Adrenal gland (tissue), 12 donors: Measurements from ENCODE around the gene CPT1B. TPM values are rescaled to one million over a fixed set of nuclear protein-coding genes. Genes with fewer than 3 reads are reported as not detected.
A peak's percentile ranks its signal among the peaks of the same experiment; 100 is the strongest.

ENCODE experiments used
- DNase-seq, 7 donors: peaks; one replicate each; pipeline ENCODE4 v3.0.0-alpha.2; 2019 to 2020
- H3K27ac ChIP-seq, 5 donors: fragments of 200-600 bp; sonication (generic) in 4 of 5; 1 replicate in 3 of 5; 2 replicates in 2 of 5; pipeline versions ENCODE4 v1.5.1 to v1.8.0; 2016 to 2020; ENCODE audit warnings: mild to moderate bottlenecking in 1 of 5
- H3K27me3 ChIP-seq: fragments of 200-600 bp; 2 replicates; pipeline ENCODE4 v1.8.0; 2021
- H3K36me3 ChIP-seq, 2 donors: fragments of 200-600 bp; replicated peaks in 1 of 2; 1 replicate in 1 of 2; 2 replicates in 1 of 2; pipeline versions ENCODE4 v1.5.1 to v1.8.0; 2018 to 2022
- H3K4me1 ChIP-seq, 2 donors: fragments of 200-600 bp; replicated peaks in 1 of 2; 1 replicate in 1 of 2; 2 replicates in 1 of 2; pipeline versions ENCODE4 v1.5.1 to v1.8.0; 2018 to 2021
- H3K4me3 ChIP-seq, 4 donors: fragments of 200-600 bp; sonication (generic) in 3 of 4; one replicate each; pipeline ENCODE4 v1.5.1; 2016 to 2018
- H3K9me3 ChIP-seq, 3 donors: fragments of 200-600 bp; sonication (generic) in 1 of 3; replicated peaks in 1 of 3; 1 replicate in 2 of 3; 2 replicates in 1 of 3; pipeline versions ENCODE4 v1.5.1 to v1.8.0; 2016 to 2021
- CTCF ChIP-seq, 6 experiments: fragments of 450-650 bp in 4 of 6; fragments of 200-600 bp in 2 of 6; sonication (generic) in 1 of 6; IDR thresholded peaks; 1 replicate in 5 of 6; 2 replicates in 1 of 6; pipeline versions ENCODE4 v1.5.1 to v1.8.0; 2016 to 2021; ENCODE audit warnings: antibody characterized with exemption in 6 of 6, mild to moderate bottlenecking in 2 of 6, moderate library complexity in 1 of 6
- POLR2A ChIP-seq, 2 donors: fragments of 450-650 bp; IDR thresholded peaks; one replicate each; pipeline ENCODE4 v1.6.1; 2017; ENCODE audit warnings: antibody characterized with exemption in 2 of 2, mild to moderate bottlenecking in 2 of 2, moderate library complexity in 1 of 2
- WGBS, 4 donors: extraction: QIAGEN DNeasy Blood & Tissue Kit in 2 of 4; methylation state at CpG; one replicate each; pipeline versions ENCODE4 v1.1.5 to v1.1.7; 2013 to 2017; 5-methylcytosine and 5-hydroxymethylcytosine counted together
- intact Hi-C, 2 donors: fragments of 100-400 bp; cut with DNase I; formaldehyde crosslinking; loops; one replicate each; pipeline versions ENCODE4 v1.14.1 to v1.15.0; 2022 to 2023
- polyA plus RNA-seq, 3 donors: library from polyadenylated mRNA; stranded (reverse); fragments of 200-250 nt in 2 of 3; fragments of 350-450 nt in 1 of 3; fragmentation: Illumina TruSeq in 1 of 3; extraction: RNeasy Lipid Tissue Mini Kit (QIAGEN cat#74804) in 1 of 3; gene quantifications; one replicate each; pipeline ENCODE4 v1.2.3, GENCODE V29; 2013 to 2014
- total RNA-seq, 9 donors: library from RNA; depleted of rRNA in 4 of 9; stranded (reverse); fragments of >200 nt in 4 of 9; fragments of 120-200 nt in 1 of 9; fragmentation: NEBNext Ultra II Directional in 1 of 9; extraction: Animal tissue kit (Norgen Biotek cat#: 25700) in 1 of 9; gene quantifications; one replicate each; pipeline versions ENCODE4 v1.1.0 to v1.2.4, GENCODE V29; 2013 to 2023
- donor health status: healthy with polysubstance abuse.
- donor health status: Bipolar disorder and iron deficiency.
- donor health status: DM: yes; HTN: yes; CAD: no.
- donor health status: DM: no; HTN: no; CAD: no.
- donor health status: DM: no; HTN: no; CAD: no.
- donor health status: DM: yes; HTN: yes; CAD: no.

The CPT1B gene
- total and polyA plus RNA-seq, 12 donors = 6.2 to 76.1 (median 16.5) TPM

GRCh38 chr22:50625568-50626313 lies 47.5 kb upstream of the CPT1B start:
- H3K4me3 ChIP-seq = no peak overlapping the region
- H3K4me1 ChIP-seq = peaks cover 14 to 22% of the 10 kb centered on the region in 2 donors
- intact Hi-C loops = no loop called here
- 83 to 94% (median 91%) methylated on average over 9 to 27 of the region's 27 CpGs for WGBS, 4 donors
- DNase-seq = peak in 1 of 7 donors; percentile 20
- no peaks in the 10 kb centered on the region for H3K9me3 ChIP-seq
- no peak overlapping the region for H3K27ac ChIP-seq
- H3K27me3 ChIP-seq = no peaks in the 10 kb centered on the region
- TF ChIP-seq CTCF (IDR thresholded peaks at IDR 0.05) = no peak
- no peak for TF ChIP-seq POLR2A (IDR thresholded peaks at IDR 0.05)
- no peaks in the 10 kb centered on the region for H3K36me3 ChIP-seq

GRCh38 chr22:50625131-50625567 lies 46.9 kb upstream of the CPT1B start:
- intact Hi-C loops = no loop called here
- TF ChIP-seq CTCF (IDR thresholded peaks at IDR 0.05) (no peak), POLR2A (IDR thresholded peaks at IDR 0.05) (no peak)
- H3K27me3 ChIP-seq = no peaks in the 10 kb centered on the region

GRCh38 chr22:50624347-50625130 lies 46.3 kb upstream of the CPT1B start:
- no peak overlapping the region for H3K27ac ChIP-seq
- no peaks in the 10 kb centered on the region for H3K9me3 ChIP-seq
- no peaks in the 10 kb centered on the region for H3K36me3 ChIP-seq
- peaks cover 14 to 25% of the 10 kb centered on the region in 2 donors for H3K4me1 ChIP-seq
- peak in 1 of 7 donors; percentile 21 for DNase-seq
- no peaks in the 10 kb centered on the region for H3K27me3 ChIP-seq
- TF ChIP-seq POLR2A (IDR thresholded peaks at IDR 0.05) = no peak
- TF ChIP-seq CTCF (IDR thresholded peaks at IDR 0.05) = no peak
- intact Hi-C loops = no loop called here
- WGBS, 4 donors = 66 to 77% (median 75%) methylated on average over 11 to 16 of the region's 16 CpGs
- H3K4me3 ChIP-seq = no peak overlapping the region

More at GRCh38 chr22:50625131-50625567, 46.9 kb upstream of the CPT1B start:
- Histone ChIP-seq H3K4me3 (no peak overlapping the region), H3K9me3 (no peaks in the 10 kb centered on the region), H3K27ac (no peak overlapping the region), H3K4me1 (peaks cover 14 to 25% of the 10 kb centered on the region in 2 donors), H3K36me3 (no peaks in the 10 kb centered on the region)
- 86 to 87% (median 86%) methylated on average over 11 to 14 of the region's 14 CpGs for WGBS, 4 donors
- no peak for DNase-seq

- Histone ChIP-seq H3K9me3 (no peaks in the 10 kb centered on the region), H3K4me1 (peaks cover 6 to 21% of the 10 kb centered on the region in 2 donors), H3K27me3 (no peaks in the 10 kb centered on the region), H3K27ac (no peak overlapping the region), H3K4me3 (no peak overlapping the region), H3K36me3 (no peaks in the 10 kb centered on the region)
- intact Hi-C loops = no loop called here
- 53 to 65% (median 64%) methylated on average over 9 to 16 of the region's 16 CpGs for WGBS, 4 donors
- DNase-seq = no peak
- TF ChIP-seq CTCF (IDR thresholded peaks at IDR 0.05) = no peak
- TF ChIP-seq POLR2A (IDR thresholded peaks at IDR 0.05) = no peak
Observed at GRCh38 chr22:50622723-50623327, 44.6 kb upstream of the CPT1B start.
